Esophagus muscularis mucosa (tissue), 4 donors: ENCODE measurements around the gene GLTP. TPM values are rescaled to one million over a fixed set of nuclear protein-coding genes. Genes with fewer than 3 reads are reported as not detected.
"Not testable (repeated sequence)": the region's sequence is repeated elsewhere in the genome, so short reads cannot be mapped to it uniquely, and the experiment has no call there.

Experiments used
- DNase-seq: peaks from one replicate; pipeline ENCODE4 v3.0.0-alpha.2; 2017; ENCODE audit errors: extremely low spot score
- H3K27ac ChIP-seq, 4 donors: fragments of 200-600 bp; sonication (generic); replicated peaks in 1 of 4; 1 replicate in 3 of 4; 2 replicates in 1 of 4; pipeline ENCODE4 v1.5.1; 2016 to 2019; ENCODE audit warnings: mild to moderate bottlenecking in 1 of 4
- H3K27me3 ChIP-seq, 4 donors: fragments of 200-600 bp; sonication (generic); one replicate each; pipeline versions ENCODE4 v1.5.1 to v1.6.0; 2016 to 2019
- H3K36me3 ChIP-seq, 4 donors: fragments of 200-600 bp; sonication (generic); one replicate each; pipeline ENCODE4 v1.5.1; 2016 to 2019
- H3K4me1 ChIP-seq, 4 donors: fragments of 200-600 bp; sonication (generic); one replicate each; pipeline ENCODE4 v1.5.1; 2016 to 2019
- H3K4me3 ChIP-seq, 4 donors: fragments of 200-600 bp; sonication (generic); 1 replicate in 2 of 4; 2 replicates in 2 of 4; pipeline ENCODE4 v1.5.1; 2016 to 2019; ENCODE audit warnings: mild to moderate bottlenecking in 4 of 4, moderate library complexity in 1 of 4
- H3K9me3 ChIP-seq, 4 donors: fragments of 200-600 bp; sonication (generic); 1 replicate in 3 of 4; 2 replicates in 1 of 4; pipeline ENCODE4 v1.5.1; 2016 to 2019
- CTCF ChIP-seq, 3 experiments: fragments of 200-600 bp in 2 of 3; fragments of 450-650 bp in 1 of 3; sonication (generic) in 2 of 3; IDR thresholded peaks; one replicate each; pipeline ENCODE4 v1.5.1; 2017 to 2019; ENCODE audit warnings: antibody characterized with exemption in 3 of 3, mild to moderate bottlenecking in 2 of 3, moderate library complexity in 1 of 3
- EP300 ChIP-seq: sonication (generic); formaldehyde crosslinking; IDR thresholded peaks from one replicate; pipeline ENCODE4 v1.6.1; 2017; ENCODE audit warnings: antibody characterized with exemption
- POLR2A ChIP-seq: fragments of 450-650 bp; IDR thresholded peaks from one replicate; pipeline ENCODE4 v1.6.1; 2017; ENCODE audit warnings: antibody characterized with exemption, moderate library complexity, mild to moderate bottlenecking, low read depth
- POLR2AphosphoS5 ChIP-seq, 2 donors: sonication (generic); formaldehyde crosslinking; IDR thresholded peaks; one replicate each; pipeline ENCODE4 v1.6.1; 2017; ENCODE audit warnings: antibody characterized with exemption in 2 of 2
- WGBS: methylation state at CpG from one replicate; pipeline ENCODE4 v1.1.5; 2018; 5-methylcytosine and 5-hydroxymethylcytosine counted together
- intact Hi-C: fragments of 100-400 bp; cut with DNase I; formaldehyde crosslinking; loops from one replicate; pipeline ENCODE4 v1.15.1; 2023
- total RNA-seq, 4 donors: library from RNA; depleted of rRNA; stranded (reverse); fragments of >200 nt; gene quantifications; one replicate each; pipeline versions ENCODE4 v1.1.0 to v1.2.1, GENCODE V29; 2016

The GLTP gene
- total RNA-seq, 4 donors from 2014 or later: 37.0 to 47.7 (median 39.6) TPM

- no peak for DNase-seq
- WGBS: 88% methylated on average over 7 of the region's 7 CpGs
- TF ChIP-seq CTCF (IDR thresholded peaks at IDR 0.05): no peak
- no peak for TF ChIP-seq POLR2A
- no peak for TF ChIP-seq POLR2AphosphoS5 (IDR thresholded peaks at IDR 0.05)
- TF ChIP-seq EP300: no peak
- Histone ChIP-seq H3K36me3 (no peaks in the 10 kb centered on the region), H3K9me3 (no peaks in the 10 kb centered on the region), H3K4me3 (no peak overlapping the region), H3K27ac (no peak overlapping the region), H3K4me1 (peaks cover 0 to 13% (median 7%) of the 10 kb centered on the region in 4 donors), H3K27me3 (peaks cover 0 to 6% (median 0%) of the 10 kb centered on the region in 4 donors)
- intact Hi-C loops: no loop called here
Measured at GRCh38 chr12:109893261-109893995, 13.1 kb upstream of the GLTP start.

GRCh38 chr12:109892748-109893147 is 12.4 kb upstream of the GLTP start:
- Histone ChIP-seq H3K4me1 (peaks cover 0 to 13% (median 9%) of the 10 kb centered on the region in 4 donors), H3K27ac (no peak overlapping the region), H3K9me3 (no peaks in the 10 kb centered on the region), H3K36me3 (no peaks in the 10 kb centered on the region), H3K4me3 (no peak overlapping the region), H3K27me3 (peaks cover 0 to 11% (median 0%) of the 10 kb centered on the region in 4 donors)
- intact Hi-C loops: no loop called here
- DNase-seq: no peak
- WGBS: 66% methylated on average over 4 of the region's 4 CpGs
- TF ChIP-seq POLR2AphosphoS5 (IDR thresholded peaks at IDR 0.05) (no peak), POLR2A (no peak), EP300 (no peak), CTCF (IDR thresholded peaks at IDR 0.05) (no peak)

- no peak for TF ChIP-seq EP300
- TF ChIP-seq CTCF (IDR thresholded peaks at IDR 0.05): no peak
- no peak for TF ChIP-seq POLR2A
- TF ChIP-seq POLR2AphosphoS5 (IDR thresholded peaks at IDR 0.05): no peak
- Histone ChIP-seq H3K4me1 (peaks cover 0 to 13% (median 9%) of the 10 kb centered on the region in 4 donors), H3K27ac (no peak overlapping the region), H3K4me3 (no peak overlapping the region), H3K27me3 (peaks cover 0 to 17% (median 0%) of the 10 kb centered on the region in 4 donors), H3K9me3 (no peaks in the 10 kb centered on the region), H3K36me3 (no peaks in the 10 kb centered on the region)
- no peak for DNase-seq
- intact Hi-C loops: no loop called here
- 90% methylated on average over 1 of the region's 1 CpG for WGBS
Measured at GRCh38 chr12:109892165-109892715, 11.9 kb upstream of the GLTP start.

- 92% methylated on average over 7 of the region's 7 CpGs for WGBS
Measured at GRCh38 chr12:109891731-109892130, 11.4 kb upstream of the GLTP start.

GRCh38 chr12:109890620-109891170 is 10.4 kb upstream of the GLTP start:
- TF ChIP-seq CTCF (IDR thresholded peaks at IDR 0.05) (no peak), POLR2AphosphoS5 (IDR thresholded peaks at IDR 0.05) (no peak), EP300 (no peak)
- H3K9me3 ChIP-seq: no peaks in the 10 kb centered on the region
- no peak overlapping the region for H3K4me3 ChIP-seq
- peaks cover 0 to 13% (median 9%) of the 10 kb centered on the region in 4 donors for H3K4me1 ChIP-seq
- no peaks in the 10 kb centered on the region for H3K36me3 ChIP-seq
- H3K27ac ChIP-seq: no peak overlapping the region
- 88% methylated on average over 13 of the region's 13 CpGs for WGBS
- H3K27me3 ChIP-seq: peaks cover 0 to 22% (median 0%) of the 10 kb centered on the region in 4 donors
- intact Hi-C loops: no loop called here
- no peak for DNase-seq

More at GRCh38 chr12:109891731-109892130, 11.4 kb upstream of the GLTP start:
- Histone ChIP-seq H3K4me1 (peaks cover 0 to 13% (median 9%) of the 10 kb centered on the region in 4 donors), H3K27me3 (peaks cover 0 to 20% (median 0%) of the 10 kb centered on the region in 4 donors)
- intact Hi-C loops, H3K4me3 ChIP-seq, H3K9me3 ChIP-seq, DNase-seq, H3K27ac ChIP-seq, H3K36me3 ChIP-seq: not testable (repeated sequence)
